ENCODE measurements around the gene LMF1. TPM values are rescaled to one million over a fixed set of nuclear protein-coding genes. Genes with fewer than 3 reads are reported as not detected.

Gene LMF1
- total RNA-seq, 6 donors from 2014 or later = 20.3 to 147 (median 28.2) TPM

GRCh38 chr16:971582-971905, 760 bp upstream of the LMF1 start:
- 87 to 96% methylated on average over 5 of the region's 5 CpGs for WGBS, 2 donors
- no peak overlapping the region for H3K27ac ChIP-seq
- TF ChIP-seq POLR2A (IDR thresholded peaks at IDR 0.05) (no peak), POLR2AphosphoS5 (IDR thresholded peaks at IDR 0.05) (no peak), CTCF (IDR thresholded peaks at IDR 0.05) (no peak), EP300 (IDR thresholded peaks at IDR 0.05) (no peak)
- H3K36me3 ChIP-seq = peaks cover 0 to 7% (median 0%) of the 10 kb centered on the region in 4 donors
- peaks cover 10 to 20% (median 15%) of the 10 kb centered on the region in 4 donors for H3K4me1 ChIP-seq
- no peak for ATAC-seq (ENCODE audit: low FRiP score in 2 of 2)
- DNase-seq = no peak
- no peaks in the 10 kb centered on the region for H3K27me3 ChIP-seq
- no peaks in the 10 kb centered on the region for H3K9me3 ChIP-seq
- no peak overlapping the region for H3K4me3 ChIP-seq

GRCh38 chr16:970386-970765, 408 bp downstream of the LMF1 start:
- H3K27me3 ChIP-seq = no peaks in the 10 kb centered on the region
- H3K36me3 ChIP-seq = peaks cover 0 to 9% (median 1%) of the 10 kb centered on the region in 4 donors
- TF ChIP-seq POLR2AphosphoS5 (IDR thresholded peaks at IDR 0.05) (no peak), CTCF (IDR thresholded peaks at IDR 0.05) (peak in 1 of 6 experiments; percentile 22)
- ATAC-seq (ENCODE audit: low FRiP score in 2 of 2) = peak; percentile 0 to 45
- H3K4me1 ChIP-seq = peaks cover 10 to 20% (median 15%) of the 10 kb centered on the region in 4 donors
- H3K9me3 ChIP-seq = no peaks in the 10 kb centered on the region
- 0 to 7% methylated on average over 1 to 6 of the region's 42 CpGs for WGBS, 2 donors
- DNase-seq = no peak
- peak overlapping the region; percentile 82 to 86 (median 82) for H3K27ac ChIP-seq
- peak overlapping the region; percentile 71 to 93 (median 80) for H3K4me3 ChIP-seq

- peak in 1 of 2 donors; percentile 1 for ATAC-seq (ENCODE audit: low FRiP score in 2 of 2)
- peaks cover 0 to 9% (median 1%) of the 10 kb centered on the region in 4 donors for H3K36me3 ChIP-seq
- peak overlapping the region; percentile 82 to 86 (median 82) for H3K27ac ChIP-seq
Measured at GRCh38 chr16:969508-970385, 1.0 kb downstream of the LMF1 start.

GRCh38 chr16:968620-969019, 2.2 kb downstream of the LMF1 start:
- ATAC-seq (ENCODE audit: low FRiP score in 2 of 2) (no peak), DNase-seq (no peak)
- TF ChIP-seq EP300 (IDR thresholded peaks at IDR 0.05) (no peak), POLR2AphosphoS5 (IDR thresholded peaks at IDR 0.05) (no peak), POLR2A (IDR thresholded peaks at IDR 0.05) (no peak), CTCF (IDR thresholded peaks at IDR 0.05) (no peak)
- peaks cover 0 to 9% (median 1%) of the 10 kb centered on the region in 4 donors for H3K36me3 ChIP-seq
- H3K27me3 ChIP-seq = no peaks in the 10 kb centered on the region
- no peaks in the 10 kb centered on the region for H3K9me3 ChIP-seq
- H3K27ac ChIP-seq = no peak overlapping the region
- H3K4me1 ChIP-seq = peaks cover 10 to 29% (median 17%) of the 10 kb centered on the region in 4 donors
- H3K4me3 ChIP-seq = no peak overlapping the region
- 82 to 88% methylated on average over 8 of the region's 8 CpGs for WGBS, 2 donors

More at GRCh38 chr16:969508-970385, 1.0 kb downstream of the LMF1 start:
- peak in 1 of 2 donors; percentile 66 for DNase-seq
- Histone ChIP-seq H3K27me3 (no peaks in the 10 kb centered on the region), H3K9me3 (no peaks in the 10 kb centered on the region), H3K4me1 (peaks cover 10 to 26% (median 15%) of the 10 kb centered on the region in 4 donors), H3K4me3 (peak overlapping the region; percentile 71 to 93 (median 80))
- 58 to 92% methylated on average over 20 to 40 of the region's 55 CpGs for WGBS, 2 donors
- no peak for TF ChIP-seq CTCF (IDR thresholded peaks at IDR 0.05)
- no peak for TF ChIP-seq POLR2A (IDR thresholded peaks at IDR 0.05)
- no peak for TF ChIP-seq EP300 (IDR thresholded peaks at IDR 0.05)
- no peak for TF ChIP-seq POLR2AphosphoS5 (IDR thresholded peaks at IDR 0.05)

Measured in upper lobe of left lung (tissue), 6 donors.